ENCODE data around the gene C13orf46.

GRCh38 chr13:113992276-113993005, 18.6 kb upstream of the C13orf46 start:
- TF ChIP-seq CTCF (IDR thresholded peaks at IDR 0.05) (no peak), EZH2 (IDR thresholded peaks at IDR 0.05; ENCODE audit: borderline replicate concordance, insufficient read depth, low read depth, low read length, poor library complexity, severe bottlenecking) (no peak)

Data from B cell (primary cell).